HG03064 (cell line): Measurements from ENCODE around the gene ABO.
"Not testable (repeated sequence)": the region's sequence is repeated elsewhere in the genome, so short reads cannot be mapped to it uniquely, and the experiment has no call there.

ENCODE experiments used
- ATAC-seq: cut with Tn5 transposase; IDR thresholded peaks from one replicate; pipeline ENCODE4 v1.9.1; 2021; ENCODE audit warnings: low read depth; ENCODE audit not compliant: unreplicated experiment

Gene ABO

DNA sequence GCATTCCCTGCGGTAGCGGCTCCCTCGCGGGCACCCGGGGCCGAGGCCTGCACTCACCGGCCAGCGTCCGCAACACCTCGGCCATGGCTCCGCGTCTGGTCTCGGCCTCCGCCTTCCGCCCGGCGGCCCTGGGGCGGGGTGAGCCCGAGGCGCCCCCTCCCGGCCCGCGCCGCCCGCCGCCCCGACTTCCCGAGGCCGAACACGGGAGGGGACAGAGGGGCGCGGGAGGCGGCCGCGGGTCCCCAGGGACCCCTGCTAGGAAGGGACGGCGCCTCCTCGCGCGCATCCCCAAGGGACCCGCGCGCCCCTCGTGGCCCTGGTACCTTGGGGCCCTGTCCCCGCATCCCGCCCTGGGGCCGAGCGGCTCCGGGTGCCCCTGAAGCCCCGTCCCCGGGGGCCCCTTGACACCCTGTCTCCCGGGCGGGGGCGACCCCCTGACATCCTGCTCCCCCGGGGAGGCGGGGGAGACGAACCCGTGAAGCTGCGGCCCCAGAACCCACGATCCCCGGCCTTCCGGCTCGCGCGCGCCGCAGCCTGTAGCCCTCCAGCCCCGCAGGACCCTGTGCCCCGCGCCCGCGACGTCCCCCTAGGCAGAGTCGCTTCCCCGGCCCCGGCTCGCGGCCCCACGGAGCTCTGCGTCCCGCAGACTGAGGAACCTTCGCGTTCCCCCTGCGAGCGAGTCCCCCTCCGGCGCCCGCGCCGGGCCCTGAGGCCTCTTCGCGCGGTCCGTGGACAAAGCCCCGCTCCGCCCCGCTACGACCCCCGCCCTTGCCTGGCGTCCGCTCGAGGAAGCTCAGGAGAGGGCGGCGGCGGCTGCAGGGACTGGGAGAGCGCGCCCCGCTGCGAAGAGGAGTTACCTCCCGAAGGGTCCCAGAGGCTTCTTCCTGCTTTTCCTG lies at the start of gene ABO:
Gene ABO, minus strand, starts transcription at position 97 of the 896 bp plus-strand sequence.
- ATAC-seq, result no peak

DNA sequence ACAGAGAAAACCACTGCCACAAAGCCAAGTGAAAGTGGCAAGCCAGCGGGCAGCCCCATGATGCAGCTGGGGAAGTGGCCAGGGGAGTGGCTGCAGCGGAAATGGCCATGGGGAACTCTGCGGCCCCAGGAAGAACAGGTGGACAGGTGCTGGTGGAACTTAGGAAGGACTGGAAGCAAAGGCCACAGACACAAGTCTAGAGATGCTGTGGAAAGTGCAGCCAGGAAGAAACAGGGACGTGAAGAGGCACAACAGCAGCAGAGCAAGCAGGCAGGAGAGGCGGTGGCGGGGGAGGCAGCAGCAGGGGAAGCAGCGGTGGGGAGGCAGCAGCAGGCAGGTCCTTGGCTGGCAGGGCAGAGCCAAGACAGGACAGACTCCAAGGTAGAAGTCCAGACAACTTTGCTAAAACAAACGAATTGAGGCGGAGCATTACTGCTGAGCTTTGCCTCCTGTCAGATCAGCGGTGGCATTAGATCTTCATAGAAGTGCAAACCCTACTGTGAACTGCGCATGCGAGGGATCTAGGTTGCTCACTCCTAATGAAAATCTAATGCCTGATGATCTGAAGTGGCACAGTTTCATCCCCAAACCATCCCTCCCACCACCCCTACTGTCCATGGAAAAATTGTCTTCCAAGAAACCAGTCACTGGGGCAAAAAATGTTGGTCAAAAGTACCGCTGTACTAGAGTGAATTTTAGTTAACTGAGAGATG lies 49.1 kb upstream of the ABO start:
- no peak for ATAC-seq

GRCh38 chr9:133323211-133323610 lies 48.2 kb upstream of the ABO start:
- ATAC-seq, result no peak

DNA sequence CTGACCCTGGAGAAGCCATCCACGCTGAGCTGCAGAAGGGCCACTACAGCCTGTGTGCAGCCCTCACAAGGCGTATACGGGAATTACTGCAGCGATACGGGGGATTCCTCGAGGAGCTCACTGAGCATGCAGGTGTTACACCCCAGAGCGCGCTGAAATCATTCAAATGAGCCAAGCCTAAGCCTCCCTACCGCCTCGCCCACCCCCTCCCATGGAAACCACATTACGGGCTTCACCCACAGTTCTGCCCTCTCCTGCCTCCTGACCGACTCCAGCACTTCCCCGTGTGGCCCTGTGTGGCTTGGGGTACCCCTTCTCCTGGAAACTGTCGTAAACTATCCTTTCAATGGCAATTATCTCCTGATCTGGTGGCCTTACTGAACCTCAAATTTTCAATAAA lies 47.7 kb upstream of the ABO start:
- ATAC-seq, result no peak

- no peak for ATAC-seq
Observed at GRCh38 chr9:133321411-133321935, 46.5 kb upstream of the ABO start.

DNA sequence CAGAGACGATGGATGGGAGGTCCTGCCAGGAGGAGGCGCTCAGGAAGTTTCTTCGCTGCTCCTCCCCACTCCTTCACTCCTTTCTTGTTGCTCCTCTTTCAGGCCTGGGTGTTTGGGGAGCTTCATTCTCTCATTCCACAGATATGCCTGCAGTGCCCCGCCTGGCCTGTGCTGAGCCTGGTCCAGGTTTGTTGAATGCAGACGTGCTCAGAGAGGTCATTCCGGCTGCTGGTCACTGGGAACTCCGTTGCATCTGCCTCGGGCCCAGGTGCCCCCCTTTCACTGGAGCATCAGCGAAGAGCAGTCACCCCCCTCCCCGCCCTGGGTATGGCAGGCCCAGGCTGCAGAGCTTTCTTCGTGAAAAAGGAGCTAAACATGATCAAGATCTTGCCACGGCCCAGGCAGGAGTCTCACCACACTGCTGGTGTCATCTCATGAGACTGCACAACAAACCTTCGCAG lies 45.5 kb upstream of the ABO start:
- ATAC-seq, result no peak

- not testable (repeated sequence) for ATAC-seq
Observed at GRCh38 chr9:133317551-133317950, 42.5 kb upstream of the ABO start.

DNA sequence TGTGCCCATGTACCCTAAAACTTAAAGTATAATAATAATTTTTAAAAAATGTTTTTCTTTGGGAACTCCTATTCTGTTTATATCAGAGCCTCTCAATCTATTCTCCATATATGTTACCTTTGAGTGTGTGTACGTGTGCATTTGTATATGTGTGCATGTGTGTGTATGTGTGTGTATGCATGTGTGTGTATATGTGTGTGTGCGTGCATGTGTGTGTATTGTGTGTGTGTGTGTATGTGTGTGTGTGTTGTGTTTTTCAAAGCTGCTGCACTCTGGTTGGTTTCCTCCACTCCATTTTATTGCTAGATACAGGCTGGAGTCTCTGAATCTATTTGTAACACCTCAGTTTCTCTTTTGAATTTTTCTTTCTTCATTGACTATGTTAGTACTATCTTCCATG lies 41.0 kb upstream of the ABO start:
- no peak for ATAC-seq

DNA sequence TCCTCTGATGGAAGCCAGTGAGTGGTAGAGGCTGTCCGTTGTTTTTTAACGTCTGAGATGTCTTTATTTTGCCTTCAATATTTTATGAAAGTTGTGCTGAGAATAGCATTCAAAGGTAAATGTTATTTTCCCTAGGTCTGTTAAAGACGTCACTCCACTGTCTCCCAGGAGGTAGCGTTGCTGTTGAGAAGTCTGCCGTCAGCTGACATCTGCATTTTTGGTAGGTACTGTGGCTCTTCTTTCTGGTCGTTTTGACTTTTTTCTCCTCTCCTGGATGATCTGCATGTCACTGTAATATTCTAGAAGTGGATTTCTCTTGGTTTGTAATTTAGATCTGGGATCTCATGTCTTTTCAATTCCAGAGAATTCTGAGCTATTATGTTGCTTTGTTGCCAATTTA lies 34.6 kb upstream of the ABO start:
- ATAC-seq, result no peak

- no peak for ATAC-seq
Observed at GRCh38 chr9:133307301-133307700, 32.3 kb upstream of the ABO start.

DNA sequence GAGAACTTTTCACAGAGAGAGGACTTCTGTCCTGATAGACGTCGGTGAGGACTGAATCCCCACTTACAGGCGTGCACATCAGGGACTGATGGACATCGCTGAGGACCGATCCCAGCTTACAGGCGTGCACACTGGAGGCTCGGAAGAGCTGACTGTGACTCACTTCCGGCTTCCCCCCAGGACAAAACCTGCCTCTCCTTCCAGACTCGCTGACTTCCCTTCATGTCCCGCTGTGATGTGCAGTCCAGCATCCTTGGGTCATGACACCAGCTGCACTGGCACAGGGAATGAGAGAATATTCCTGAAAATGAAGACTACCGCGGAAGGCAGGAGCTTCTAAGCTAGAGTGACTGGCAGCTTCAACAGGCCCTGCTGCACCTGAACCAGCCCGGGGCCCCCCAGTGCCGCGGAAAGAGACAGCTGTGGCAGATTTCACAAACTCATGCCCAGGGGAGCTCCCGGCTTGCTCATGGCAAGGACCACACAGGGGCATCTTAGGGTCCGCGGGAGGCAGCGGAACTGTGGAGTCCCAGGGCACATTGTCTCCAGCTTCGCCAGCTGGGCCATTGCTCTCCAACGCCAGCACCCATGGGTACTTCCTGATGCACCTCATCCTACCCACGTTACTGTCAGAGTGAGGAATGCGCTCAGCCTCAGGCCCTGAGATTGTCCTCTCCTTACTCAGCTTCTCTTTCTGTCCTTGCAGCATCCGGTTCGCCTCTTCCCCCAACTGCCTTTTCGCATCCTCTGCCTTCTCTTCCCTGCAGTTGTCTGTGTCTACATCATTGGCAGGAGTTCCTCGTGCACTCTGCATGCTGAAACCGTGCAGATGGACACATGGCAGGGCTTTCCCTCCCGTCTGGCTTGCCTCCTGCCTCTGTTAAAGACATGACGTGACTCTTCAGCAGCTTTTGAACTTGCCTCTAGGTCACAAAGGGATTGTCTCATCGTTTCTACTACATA lies 31.5 kb upstream of the ABO start:
- ATAC-seq, result no peak

- no peak for ATAC-seq
Observed at GRCh38 chr9:133305731-133306130, 30.7 kb upstream of the ABO start.

DNA sequence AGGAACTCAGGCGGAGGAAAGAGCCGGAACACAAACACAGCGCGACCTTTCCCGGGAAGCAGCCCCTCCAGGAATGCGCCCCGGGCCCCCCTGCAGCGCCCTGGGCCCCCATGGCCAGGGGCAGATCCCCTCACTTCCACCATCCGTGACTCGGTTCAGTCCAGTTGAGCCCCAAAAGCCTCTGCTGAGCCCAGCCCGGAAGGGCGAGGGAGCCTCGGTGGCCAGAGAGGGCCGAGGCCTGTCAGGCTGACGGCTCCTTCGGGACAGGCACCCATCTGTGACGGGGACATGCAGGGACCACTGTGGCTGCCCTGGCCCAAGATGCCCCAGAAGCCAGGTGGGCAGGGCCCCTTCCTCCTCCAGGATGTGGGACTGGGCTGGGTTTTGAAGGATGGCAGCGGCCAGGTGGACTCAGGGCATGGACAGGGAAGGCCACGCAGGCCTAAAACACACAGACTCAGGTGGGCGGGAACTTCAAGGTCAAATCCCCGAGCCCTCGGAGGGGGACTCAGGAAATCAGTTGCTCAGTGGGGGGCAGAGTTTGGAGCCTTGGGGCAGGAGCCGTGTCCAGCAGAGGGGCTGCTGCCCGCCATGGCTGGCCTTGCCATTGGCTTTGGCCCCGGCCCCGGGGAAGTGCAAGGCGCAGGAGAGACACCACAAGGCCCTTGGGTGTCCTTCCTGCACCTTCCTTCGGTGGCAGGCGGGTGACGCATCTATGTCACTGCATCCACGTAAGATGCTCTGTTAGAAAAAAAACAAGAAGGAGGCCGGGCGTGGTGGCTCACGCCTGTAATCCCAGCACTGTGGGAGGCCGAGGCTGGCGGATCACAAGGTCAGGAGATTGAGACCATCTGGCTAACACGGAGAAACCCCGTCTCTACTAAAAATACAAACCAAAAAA lies 29.7 kb upstream of the ABO start:
- ATAC-seq, result no peak

- ATAC-seq, result no peak
Observed at GRCh38 chr9:133304158-133304470, 29.1 kb upstream of the ABO start.

DNA sequence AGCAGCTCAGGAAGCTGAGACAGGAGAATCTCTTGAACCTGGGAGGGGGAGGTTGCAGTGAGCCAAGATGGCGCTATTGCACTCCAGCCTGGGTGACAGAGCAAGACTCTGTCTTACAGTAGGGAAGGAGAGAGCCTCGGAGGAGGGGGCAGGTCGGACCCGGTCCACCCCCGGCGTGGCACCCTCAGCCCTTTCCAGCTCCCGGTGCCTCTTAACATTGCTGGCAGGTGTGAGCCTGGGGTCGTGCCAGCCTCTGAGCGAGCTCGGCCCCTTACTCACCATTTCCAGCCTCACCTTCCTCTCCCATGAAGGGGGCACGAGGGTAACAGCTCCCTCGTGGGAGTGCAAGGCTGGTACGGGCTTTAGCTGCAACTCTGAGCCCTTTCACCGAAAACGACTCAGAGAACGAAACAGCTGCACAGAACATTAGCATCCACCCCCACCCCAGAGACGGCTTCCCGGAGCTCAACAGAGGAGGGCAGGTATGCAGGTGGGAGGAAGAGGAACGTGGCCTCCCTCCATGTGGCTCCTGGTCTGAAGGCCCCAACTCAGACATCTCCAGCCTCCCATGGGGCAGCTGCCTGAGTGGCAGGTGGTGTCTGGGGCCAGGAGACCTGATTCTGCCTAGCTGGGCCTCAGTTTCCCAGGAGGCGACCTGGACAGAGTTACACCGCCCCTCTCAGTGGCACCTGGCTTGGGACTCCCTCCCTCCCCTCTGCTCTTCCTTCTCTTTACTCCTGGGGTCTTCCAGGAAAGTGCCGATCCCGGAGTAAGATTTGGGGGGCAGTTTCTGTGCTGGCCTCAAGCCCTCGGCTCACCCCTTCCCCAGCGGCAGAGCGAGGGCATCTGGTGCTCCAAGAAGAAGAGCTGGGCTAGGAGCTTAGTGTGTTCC lies 28.5 kb upstream of the ABO start:
- ATAC-seq, result no peak

GRCh38 chr9:133301253-133302230 lies 26.5 kb upstream of the ABO start:
- ATAC-seq, result no peak

DNA sequence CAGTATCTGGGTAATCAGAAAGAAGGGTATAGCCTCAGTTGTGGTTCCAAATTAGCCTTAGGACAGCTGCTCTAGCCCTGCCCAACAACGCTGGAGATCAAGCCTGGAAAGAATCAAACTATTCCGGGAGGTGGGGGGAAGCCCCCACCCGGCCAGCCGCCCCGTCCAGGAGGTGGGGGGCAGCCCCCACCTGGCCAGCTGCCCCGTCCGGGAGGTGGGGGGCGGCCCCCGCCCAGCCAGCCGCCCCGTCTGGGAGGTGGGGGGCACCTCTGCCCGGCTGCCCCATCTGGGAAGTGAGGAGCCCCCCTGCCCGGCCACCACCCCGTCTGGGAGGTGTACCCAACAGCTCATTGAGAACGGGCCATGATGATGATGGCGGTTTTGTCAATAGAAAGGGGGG lies 25.0 kb upstream of the ABO start:
- ATAC-seq, result not testable (repeated sequence)
